ENCODE measurements around the gene SLC49A3. TPM values are rescaled to one million over a fixed set of nuclear protein-coding genes. Genes with fewer than 3 reads are reported as not detected.

Gene SLC49A3
- total and polyA plus RNA-seq, 2 experiments from 2014 or later: 1.9 to 2.3 TPM

- no peaks in the 10 kb centered on the region for H3K9me3 ChIP-seq (ENCODE audit: low read depth)
- no peaks in the 10 kb centered on the region for H3K4me1 ChIP-seq (ENCODE audit: low read depth)
- H3K27me3 ChIP-seq: no peaks in the 10 kb centered on the region
- no peaks in the 10 kb centered on the region for H3K36me3 ChIP-seq
- H3K4me3 ChIP-seq: no peak overlapping the region
- peak in 1 of 2 donors; percentile 16 for DNase-seq (ENCODE audit: low read depth in 1 of 2, low spot score in 1 of 2)
- H3K27ac ChIP-seq: no peak overlapping the region
- no peak for TF ChIP-seq CTCF (IDR thresholded peaks at IDR 0.05; ENCODE audit: low read depth, low read length)
Measured at GRCh38 chr4:727576-727975, 38.6 kb upstream of the SLC49A3 start.

GRCh38 chr4:726838-727237 lies 37.9 kb upstream of the SLC49A3 start:
- no peaks in the 10 kb centered on the region for H3K4me1 ChIP-seq (ENCODE audit: low read depth)
- DNase-seq (ENCODE audit: low read depth in 1 of 2, low spot score in 1 of 2): no peak
- no peak overlapping the region for H3K4me3 ChIP-seq
- TF ChIP-seq CTCF (IDR thresholded peaks at IDR 0.05; ENCODE audit: low read depth, low read length): no peak
- H3K36me3 ChIP-seq: no peaks in the 10 kb centered on the region
- H3K9me3 ChIP-seq (ENCODE audit: low read depth): no peaks in the 10 kb centered on the region
- peak overlapping the region; percentile 51 for H3K27ac ChIP-seq
- no peaks in the 10 kb centered on the region for H3K27me3 ChIP-seq

- H3K4me3 ChIP-seq: no peak overlapping the region
- no peaks in the 10 kb centered on the region for H3K9me3 ChIP-seq (ENCODE audit: low read depth)
- peak overlapping the region; percentile 75 for H3K27ac ChIP-seq
- H3K27me3 ChIP-seq: no peaks in the 10 kb centered on the region
- H3K36me3 ChIP-seq: no peaks in the 10 kb centered on the region
- peak in 1 of 2 donors; percentile 74 for DNase-seq (ENCODE audit: low read depth in 1 of 2, low spot score in 1 of 2)
- TF ChIP-seq CTCF (IDR thresholded peaks at IDR 0.05; ENCODE audit: low read depth, low read length): no peak
- no peaks in the 10 kb centered on the region for H3K4me1 ChIP-seq (ENCODE audit: low read depth)
Measured at GRCh38 chr4:726235-726787, 37.4 kb upstream of the SLC49A3 start.

- DNase-seq (ENCODE audit: low read depth in 1 of 2, low spot score in 1 of 2): no peak
- Histone ChIP-seq H3K9me3 (ENCODE audit: low read depth) (no peaks in the 10 kb centered on the region), H3K36me3 (no peaks in the 10 kb centered on the region), H3K27me3 (no peaks in the 10 kb centered on the region), H3K4me3 (no peak overlapping the region), H3K27ac (peak overlapping the region; percentile 75), H3K4me1 (ENCODE audit: low read depth) (no peaks in the 10 kb centered on the region)
- TF ChIP-seq CTCF (IDR thresholded peaks at IDR 0.05; ENCODE audit: low read depth, low read length): no peak
Measured at GRCh38 chr4:725391-726234, 36.7 kb upstream of the SLC49A3 start.

GRCh38 chr4:723751-724530 lies 35.0 kb upstream of the SLC49A3 start:
- H3K9me3 ChIP-seq (ENCODE audit: low read depth): no peaks in the 10 kb centered on the region
- H3K4me3 ChIP-seq: no peak overlapping the region
- peak overlapping the region; percentile 30 for H3K27ac ChIP-seq
- peak in 1 of 2 donors; percentile 16 for DNase-seq (ENCODE audit: low read depth in 1 of 2, low spot score in 1 of 2)
- H3K4me1 ChIP-seq (ENCODE audit: low read depth): no peaks in the 10 kb centered on the region
- no peak for TF ChIP-seq CTCF (IDR thresholded peaks at IDR 0.05; ENCODE audit: low read depth, low read length)
- H3K27me3 ChIP-seq: no peaks in the 10 kb centered on the region
- H3K36me3 ChIP-seq: no peaks in the 10 kb centered on the region
